Measurements from ENCODE around the gene ETNK1.

GRCh38 chr12:22719745-22720144 is 94.8 kb downstream of the ETNK1 start:
- no peak for TF ChIP-seq CTCF (IDR thresholded peaks at IDR 0.05; ENCODE audit: low read depth, low read length)
- TF ChIP-seq EZH2phosphoT487 (IDR thresholded peaks at IDR 0.05; ENCODE audit: low read depth): no peak

Data from OCI-LY3 (cell line).